ENCODE data around the gene TFDP2. TPM values are rescaled to one million over a fixed set of nuclear protein-coding genes. Genes with fewer than 3 reads are reported as not detected.

The TFDP2 gene
- total and polyA plus RNA-seq, 2 of the 8 experiments (the other 6 are each of a cell fraction or from before 2014, with no cell fraction given), result 41.1 to 119 TPM

DNA sequence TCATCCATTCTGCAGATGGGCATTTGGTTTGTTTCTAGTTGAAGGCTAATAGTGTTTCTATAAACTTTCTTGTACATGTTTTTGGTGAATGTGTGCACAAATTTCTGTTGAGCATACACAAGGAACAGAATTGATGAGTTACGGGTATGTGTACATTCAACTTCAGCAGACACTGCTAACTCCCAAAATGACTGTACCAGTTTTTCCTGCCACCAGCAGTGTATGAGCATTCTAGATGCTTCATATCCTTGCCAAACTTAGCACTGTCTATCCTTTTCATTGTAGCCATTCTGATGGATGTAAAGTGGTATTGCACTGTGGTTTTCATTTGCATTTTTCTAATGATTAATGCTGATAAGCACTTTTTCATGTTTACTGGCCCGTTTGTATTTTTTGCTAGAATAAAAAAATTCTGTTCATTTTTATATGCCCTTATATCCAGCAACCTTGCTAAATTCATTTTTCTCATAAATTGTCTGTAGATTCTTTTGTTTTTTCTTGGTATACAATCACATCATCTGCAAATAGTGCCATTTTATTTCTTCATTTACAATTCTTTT is 162.7 kb downstream of the TFDP2 start:
- no peaks in the 10 kb centered on the region; the same call in 1 of the 2 replicates for H3K79me1 ChIP-seq (ENCODE audit: low read depth, low read length)
- no peak overlapping the region for H2BK15ac ChIP-seq (ENCODE audit: low read length)
- no peak overlapping the region for H3K4ac ChIP-seq (replicated peaks; ENCODE audit: insufficient read length, low read depth, low read length)
- no peak overlapping the region for H2BK12ac ChIP-seq (ENCODE audit: low read depth, low read length)
- no peak overlapping the region for H3K27ac ChIP-seq (ENCODE audit: low read depth, low read length)
- no peak overlapping the region for H2AFZ ChIP-seq (ENCODE audit: low read length)
- H3K14ac ChIP-seq (ENCODE audit: insufficient read length), result no peak overlapping the region
- no peak overlapping the region for H4K5ac ChIP-seq (ENCODE audit: insufficient read length, low read depth, low read length)
- no peaks in the 10 kb centered on the region for H3K27me3 ChIP-seq (replicated peaks in 1 of 4; ENCODE audit: control insufficient read depth in 3 of 4, extremely low read depth in 1 of 4, insufficient read depth in 3 of 4, low read length in 3 of 4)
- no peak overlapping the region for H3K56ac ChIP-seq (replicated peaks; ENCODE audit: insufficient read length, low read depth, low read length)
- H3K36me3 ChIP-seq (ENCODE audit: control insufficient read depth in 2 of 4, insufficient read depth in 4 of 4, low read length in 3 of 4), result peaks cover 0 to 2% (median 0%) of the 10 kb centered on the region in 4 experiments; a peak in 2 of 8 replicates
- no peak for TF ChIP-seq CEBPB (IDR thresholded peaks at IDR 0.05; ENCODE audit: low read depth, low read length)
- TF ChIP-seq, protein P1, sequence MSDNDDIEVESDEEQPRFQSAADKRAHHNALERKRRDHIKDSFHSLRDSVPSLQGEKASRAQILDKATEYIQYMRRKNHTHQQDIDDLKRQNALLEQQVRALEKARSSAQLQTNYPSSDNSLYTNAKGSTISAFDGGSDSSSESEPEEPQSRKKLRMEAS (IDR thresholded peaks at IDR 0.05), result no peak
- TF ChIP-seq SRF (IDR thresholded peaks at IDR 0.05; ENCODE audit: low read depth, low read length), result no peak
- no peak for TF ChIP-seq TCF12 (IDR thresholded peaks at IDR 0.05; ENCODE audit: low read depth, low read length)
- TF ChIP-seq SP4 (IDR thresholded peaks at IDR 0.05; ENCODE audit: low read length), result no peak
- TF ChIP-seq FOSL1 (IDR thresholded peaks at IDR 0.05; ENCODE audit: insufficient read depth, low read depth, low read length), result no peak
- TF ChIP-seq BRCA1 (IDR thresholded peaks at IDR 0.05; ENCODE audit: low read depth, low read length), result no peak
- no peak for TF ChIP-seq CTBP2 (IDR thresholded peaks at IDR 0.05; ENCODE audit: borderline replicate concordance, insufficient read depth, insufficient read length, low read length)
- no peak for TF ChIP-seq EZH2 (IDR thresholded peaks at IDR 0.05; ENCODE audit: low read depth, low read length, severe bottlenecking)
- no peak for TF ChIP-seq CBX5 (IDR thresholded peaks at IDR 0.05; ENCODE audit: low read depth, low read length)
- TF ChIP-seq RFX5 (IDR thresholded peaks at IDR 0.05; ENCODE audit: borderline replicate concordance, low read depth, low read length), result no peak
- no peak for TF ChIP-seq POU5F1 (IDR thresholded peaks at IDR 0.05; ENCODE audit: low read depth, low read length)
- TF ChIP-seq PHF8 (conservative IDR thresholded peaks at IDR 0.05; ENCODE audit: low read depth, low read length), result no peak
- no peak for TF ChIP-seq NRF1 (IDR thresholded peaks at IDR 0.05; ENCODE audit: low read depth, low read length)
- no peak overlapping the region for H3K4me2 ChIP-seq (ENCODE audit: insufficient read depth in 1 of 2, low read depth in 2 of 2, low read length in 2 of 2)
- H4K20me1 ChIP-seq (replicated peaks in 1 of 2; ENCODE audit: control insufficient read depth in 1 of 2, insufficient read depth in 2 of 2, low read length in 2 of 2), result no peaks in the 10 kb centered on the region
- no peaks in the 10 kb centered on the region for H3K79me2 ChIP-seq (ENCODE audit: control insufficient read depth in 1 of 2, insufficient read depth in 2 of 2, low read length in 2 of 2)
- FAIRE-seq (no peak), DNase-seq (ENCODE audit: low read depth in 1 of 2, low spot score in 2 of 2) (no peak)
- no peaks in the 10 kb centered on the region for H3K9me3 ChIP-seq (ENCODE audit: insufficient read depth in 2 of 2, low read depth in 1 of 2, low read length in 1 of 2)
- CTCF ChIA-PET (ENCODE audit: partially characterized antibody), result interaction anchor here (1.1 kb wide), 1 partner anchor 10 kb away, joined by 3 read pairs; no protein-coding TSS in a partner anchor
- H3K4me1 ChIP-seq (replicated peaks in 1 of 4; ENCODE audit: control insufficient read depth in 3 of 4, insufficient read depth in 4 of 4, low read length in 3 of 4), result no peaks in the 10 kb centered on the region
- no peak overlapping the region for H4K8ac ChIP-seq (ENCODE audit: extremely low read depth, insufficient read depth, low read length)
- H3K18ac ChIP-seq (ENCODE audit: extremely low read depth, low read length), result no peak overlapping the region
- no peak overlapping the region for H2BK20ac ChIP-seq (ENCODE audit: low read length)
- no peak overlapping the region for H3K23ac ChIP-seq (ENCODE audit: insufficient read length)
- H2BK5ac ChIP-seq (ENCODE audit: low read depth, low read length), result no peak overlapping the region
- no peak overlapping the region for H3K4me3 ChIP-seq (ENCODE audit: extremely low read depth in 1 of 4, insufficient read depth in 2 of 4, low read depth in 3 of 4, low read length in 4 of 4)
- no peak overlapping the region for H2AK5ac ChIP-seq (ENCODE audit: low read depth, low read length)
- no peak overlapping the region for H4K91ac ChIP-seq (replicated peaks; ENCODE audit: insufficient read length, low read length)
- no peak overlapping the region for H3K9ac ChIP-seq (replicated peaks in 1 of 4; ENCODE audit: extremely low read depth in 1 of 4, low read depth in 3 of 4, low read length in 3 of 4)
- POLR2A ChIA-PET (ENCODE audit: partially characterized antibody), result no interaction called here
- H3K23me2 ChIP-seq (ENCODE audit: low read depth, low read length), result peaks cover 2% of the 10 kb centered on the region; the same call in 1 of the 2 replicates
- WGBS, 2 experiments (ENCODE audit: extremely low coverage in 1 of 2, insufficient coverage in 1 of 2, insufficient read length in 1 of 2, insufficient replicate concordance in 2 of 2, low coverage in 1 of 2, low lambda C conversion rate in 2 of 2, missing lambda C conversion rate in 1 of 2), result 89% methylated on average over 2 of the region's 2 CpGs; no CpG with 5 or more reads in 1 of the 2 experiments
- no peak overlapping the region for H2BK120ac ChIP-seq (replicated peaks; ENCODE audit: low read depth, low read length)

Measured in H1 (cell line).